ENCODE data around the gene IGLL1.
"Not testable (repeated sequence)": the region's sequence is repeated elsewhere in the genome, so short reads cannot be mapped to it uniquely, and the experiment has no call there.

The IGLL1 gene

GRCh38 chr22:23591201-23591791, 11.2 kb upstream of the IGLL1 start:
- no peak for DNase-seq

GRCh38 chr22:23583836-23584235, 3.7 kb upstream of the IGLL1 start:
- DNase-seq = no peak

GRCh38 chr22:23583153-23583552, 3.1 kb upstream of the IGLL1 start:
- DNase-seq = no peak

GRCh38 chr22:23581260-23581650, 1.2 kb upstream of the IGLL1 start:
- no peak for DNase-seq

GRCh38 chr22:23580576-23581259, 628 bp upstream of the IGLL1 start:
- DNase-seq = no peak

- DNase-seq = no peak
These were observed 810 bp downstream of the IGLL1 start for GRCh38 chr22:23579280-23579679.

- no peak for DNase-seq
These were observed 1.8 kb downstream of the IGLL1 start for GRCh38 chr22:23578306-23578705.

- no peak for DNase-seq
These were observed 3.4 kb downstream of the IGLL1 start for GRCh38 chr22:23576681-23577080.

GRCh38 chr22:23575601-23576000, 4.5 kb downstream of the IGLL1 start:
- no peak for DNase-seq

- no peak for DNase-seq
These were observed 5.2 kb downstream of the IGLL1 start for GRCh38 chr22:23574877-23575276.

GRCh38 chr22:23574371-23574811, 5.7 kb downstream of the IGLL1 start:
- DNase-seq = no peak

GRCh38 chr22:23573701-23574235, 6.3 kb downstream of the IGLL1 start:
- DNase-seq = not testable (repeated sequence)

- DNase-seq = not testable (repeated sequence)
These were observed 7.0 kb downstream of the IGLL1 start for GRCh38 chr22:23573106-23573505.

GRCh38 chr22:23571486-23571885, 8.6 kb downstream of the IGLL1 start:
- DNase-seq = no peak

- DNase-seq = no peak
These were observed 9.4 kb downstream of the IGLL1 start for GRCh38 chr22:23570681-23571080.

GRCh38 chr22:23569716-23570115, 10.4 kb downstream of the IGLL1 start:
- no peak for DNase-seq

- DNase-seq = no peak
These were observed 10.8 kb downstream of the IGLL1 start for GRCh38 chr22:23569291-23569690.

- DNase-seq = no peak
These were observed 13.2 kb downstream of the IGLL1 start for GRCh38 chr22:23566705-23567475.

GRCh38 chr22:23565915-23566704, 14.0 kb downstream of the IGLL1 start:
- no peak for DNase-seq

GRCh38 chr22:23565305-23565914, 14.7 kb downstream of the IGLL1 start:
- no peak for DNase-seq

GRCh38 chr22:23564276-23564675, 15.8 kb downstream of the IGLL1 start:
- DNase-seq = no peak

- DNase-seq = no peak
These were observed 17.0 kb downstream of the IGLL1 start for GRCh38 chr22:23563111-23563510.

GRCh38 chr22:23562186-23562585, 17.9 kb downstream of the IGLL1 start:
- DNase-seq = no peak

Measured in DMS 273 treated with DMSO at 0.1 percent for 48 hours (cell line).